IPS DF 4.7 (cell line): ENCODE results near the gene CLK2.
"Not testable (repeated sequence)": the region's sequence is repeated elsewhere in the genome, so short reads cannot be mapped to it uniquely, and the experiment has no call there.

ENCODE experiments used
- DNase-seq: peaks from one replicate; pipeline ENCODE4 v3.0.0-alpha.2; 2013; ENCODE audit warnings: low spot score; ENCODE audit errors: extremely low read depth

Gene CLK2

GRCh38 chr1:155267373-155267772 lies 5.9 kb downstream of the CLK2 start:
- no peak for DNase-seq

- DNase-seq: no peak
Measured at GRCh38 chr1:155266553-155266952, 6.8 kb downstream of the CLK2 start.

- DNase-seq: no peak
Measured at GRCh38 chr1:155263067-155263466, 10.2 kb downstream of the CLK2 start.

- no peak for DNase-seq
Measured at GRCh38 chr1:155261852-155262673, 11.2 kb downstream of the CLK2 start, which contains the start of gene SCAMP3. Gene SCAMP3, minus strand, starts transcription at chr1:155262360. Its CDS starts 209 bp downstream, at chr1:155262151.

- no peak for DNase-seq
Measured at GRCh38 chr1:155261493-155261851, 11.8 kb downstream of the CLK2 start.

- no peak for DNase-seq
Measured at GRCh38 chr1:155260276-155260675, 13.0 kb downstream of the CLK2 start.

GRCh38 chr1:155256058-155256852 lies 17.0 kb downstream of the CLK2 start:
- no peak for DNase-seq

- no peak for DNase-seq
Measured at GRCh38 chr1:155255243-155256007, 17.9 kb downstream of the CLK2 start, which contains the start of gene ENTREP3. Gene ENTREP3, minus strand, starts transcription at chr1:155255483. Its CDS starts 606 bp downstream, at chr1:155254877.

- DNase-seq: no peak
Measured at GRCh38 chr1:155254714-155255242, 18.5 kb downstream of the CLK2 start.

- DNase-seq: no peak
Measured at GRCh38 chr1:155254228-155254713, 19.0 kb downstream of the CLK2 start.

GRCh38 chr1:155253797-155254196 lies 19.5 kb downstream of the CLK2 start:
- DNase-seq: no peak

- DNase-seq: no peak
Measured at GRCh38 chr1:155253208-155253607, 20.1 kb downstream of the CLK2 start.

GRCh38 chr1:155251566-155251965 lies 21.7 kb downstream of the CLK2 start:
- DNase-seq: no peak

GRCh38 chr1:155250633-155251449 lies 22.5 kb downstream of the CLK2 start:
- DNase-seq: no peak

- DNase-seq: no peak
Measured at GRCh38 chr1:155250246-155250632, 23.1 kb downstream of the CLK2 start.

- DNase-seq: no peak
Measured at GRCh38 chr1:155247667-155248553, 25.4 kb downstream of the CLK2 start.

- not testable (repeated sequence) for DNase-seq
Measured at GRCh38 chr1:155246796-155247195, 26.5 kb downstream of the CLK2 start.

- DNase-seq: no peak
Measured at GRCh38 chr1:155245163-155245524, 28.2 kb downstream of the CLK2 start.

- no peak for DNase-seq
Measured at GRCh38 chr1:155244368-155245162, 28.7 kb downstream of the CLK2 start.
